HEK293T (cell line): ENCODE results near the gene LRP2BP.
"Not testable (repeated sequence)": the region's sequence is repeated elsewhere in the genome, so short reads cannot be mapped to it uniquely, and the experiment has no call there.

Source experiments
- ARNT ChIP-seq: fragments of 450-650 bp; IDR thresholded peaks from 2 replicates; pipeline ENCODE4 v1.6.1; 2017; ENCODE audit warnings: mild to moderate bottlenecking
- CTBP1 ChIP-seq: fragments of 450-650 bp; IDR thresholded peaks from 2 replicates; pipeline ENCODE4 v1.6.1; 2016; ENCODE audit warnings: borderline replicate concordance
- FOXA1 ChIP-seq: fragments of 450-650 bp; IDR thresholded peaks from 2 replicates; pipeline ENCODE4 v1.6.1; 2016; ENCODE audit warnings: mild to moderate bottlenecking
- FOXM1 ChIP-seq: fragments of 450-650 bp; IDR thresholded peaks from 2 replicates; pipeline ENCODE4 v1.6.1; 2017; ENCODE audit warnings: mild to moderate bottlenecking, borderline replicate concordance
- L3MBTL2 ChIP-seq: fragments of 450-650 bp; conservative IDR thresholded peaks from 2 replicates; pipeline ENCODE4 v1.6.1; 2016; ENCODE audit warnings: mild to moderate bottlenecking
- SP1 ChIP-seq: fragments of 450-650 bp; IDR thresholded peaks from 2 replicates; pipeline ENCODE4 v1.6.1; 2017
- SUZ12 ChIP-seq: fragments of 450-650 bp; IDR thresholded peaks from 2 replicates; pipeline ENCODE4 v1.6.1; 2016; ENCODE audit warnings: mild to moderate bottlenecking
- TARDBP ChIP-seq: fragments of 450-650 bp; IDR thresholded peaks from 2 replicates; pipeline ENCODE4 v1.6.1; 2016
- ZNF384 ChIP-seq: fragments of 450-650 bp; IDR thresholded peaks from 2 replicates; pipeline ENCODE4 v1.6.1; 2016

DNA sequence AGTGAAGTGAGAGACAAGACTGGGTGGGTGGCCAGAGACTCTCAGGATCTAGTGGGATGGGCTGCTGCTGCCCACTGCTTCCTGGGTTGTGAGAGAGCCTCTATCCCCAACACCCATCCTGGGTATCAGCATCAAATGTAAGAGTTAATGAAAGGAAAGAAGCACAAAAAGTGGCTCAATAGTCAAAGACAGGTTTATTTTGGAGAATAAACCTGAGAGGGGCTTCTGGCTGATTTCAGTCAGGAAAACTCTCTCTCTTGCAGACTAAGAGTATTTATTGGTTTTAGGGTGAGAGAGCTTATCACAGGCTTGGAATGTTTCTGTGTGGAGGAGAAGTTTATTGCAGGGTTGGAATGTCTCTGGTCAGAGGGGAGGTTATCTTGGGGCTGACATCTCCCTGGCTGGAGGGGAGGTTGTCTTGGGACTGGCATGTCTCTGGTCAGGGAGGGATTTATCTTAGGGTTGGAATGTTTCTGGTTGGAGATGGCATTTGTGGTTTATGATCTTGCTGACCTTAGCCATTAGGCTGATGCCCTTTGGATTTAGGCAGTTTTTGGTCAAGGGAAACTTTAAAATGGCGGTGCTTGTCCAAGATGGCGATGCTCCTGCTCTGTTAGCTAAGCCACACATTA lies 65.7 kb downstream of the LRP2BP start:
- TF ChIP-seq SP1, ARNT, L3MBTL2, TARDBP, CTBP1, FOXM1, FOXA1, SUZ12, ZNF384: not testable (repeated sequence)
